GM12874 (cell line): ENCODE data around the gene GBP5.

Experiments
- CTCF ChIP-seq: IDR thresholded peaks from 2 replicates; pipeline ENCODE4 v1.5.1; 2011; ENCODE audit warnings: low read depth, mild to moderate bottlenecking, control low read depth, low read length, moderate library complexity; ENCODE audit not compliant: insufficient read depth

The GBP5 gene

GRCh38 chr1:89276690-89277089, 4.0 kb upstream of the GBP5 start:
- TF ChIP-seq CTCF, result peak; percentile 33; the same call in 1 of the 2 replicates

DNA sequence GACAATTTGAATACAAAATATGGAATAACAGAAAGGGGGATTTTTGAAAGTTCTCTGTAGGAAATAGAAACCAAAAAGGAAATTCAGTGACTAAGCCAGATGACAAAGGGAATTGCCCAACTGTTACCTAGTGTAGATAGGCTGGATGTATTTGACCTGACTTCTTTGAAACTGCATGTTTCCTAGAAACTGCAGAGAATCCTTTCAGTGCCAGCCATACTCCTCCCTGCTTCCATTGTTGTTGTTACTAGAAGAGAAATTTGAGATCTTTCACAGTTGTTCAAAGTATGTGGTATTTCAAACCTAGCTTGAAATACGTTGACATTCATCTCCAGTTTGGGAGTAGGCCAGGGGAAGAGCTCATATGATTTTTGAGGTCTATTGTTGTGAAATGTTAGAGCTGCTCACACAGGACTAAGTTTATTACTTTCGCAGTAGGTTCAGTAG, 1.8 kb upstream of the GBP5 start:
- no peak for TF ChIP-seq CTCF

DNA sequence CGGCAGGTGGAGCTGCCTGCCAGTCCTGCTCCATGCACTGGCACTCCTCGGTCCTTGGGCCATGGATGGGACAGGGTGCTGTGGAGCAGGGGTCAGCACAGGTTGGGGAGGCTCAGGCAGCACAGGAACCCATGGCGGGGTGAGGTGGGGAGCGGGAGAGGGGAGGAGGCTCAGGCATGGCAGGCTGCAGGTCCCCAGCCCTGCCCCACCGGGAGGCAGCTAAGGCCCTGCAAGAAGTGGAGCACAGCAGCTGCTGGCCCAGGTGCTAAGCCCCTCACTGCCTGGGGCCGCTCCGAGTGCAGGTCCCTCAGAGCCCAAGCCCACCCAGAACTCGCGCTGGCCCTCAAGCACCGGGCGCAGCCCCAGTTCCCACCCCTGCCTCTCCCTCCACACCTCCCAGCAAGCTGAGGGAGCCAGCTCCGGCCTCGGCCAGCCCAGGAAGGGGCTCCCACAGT, 691 bp upstream of the GBP5 start:
- TF ChIP-seq CTCF, result no peak

GRCh38 chr1:89271341-89272015, 1.2 kb downstream of the GBP5 start:
- no peak for TF ChIP-seq CTCF

- TF ChIP-seq CTCF, result no peak
Observed at GRCh38 chr1:89270423-89270822, 2.2 kb downstream of the GBP5 start.

- no peak for TF ChIP-seq CTCF
Observed at GRCh38 chr1:89269277-89269676, 3.4 kb downstream of the GBP5 start.

- no peak for TF ChIP-seq CTCF
Observed at GRCh38 chr1:89262643-89263042, 10.0 kb downstream of the GBP5 start.
